Kidney tubule cell (primary cell): Measurements from ENCODE around the gene FOSL1.

ENCODE experiments used
- DNase-seq: peaks from one replicate; pipeline ENCODE4 v3.0.0-alpha.2; 2018; ENCODE audit warnings: low spot score

Gene FOSL1

DNA sequence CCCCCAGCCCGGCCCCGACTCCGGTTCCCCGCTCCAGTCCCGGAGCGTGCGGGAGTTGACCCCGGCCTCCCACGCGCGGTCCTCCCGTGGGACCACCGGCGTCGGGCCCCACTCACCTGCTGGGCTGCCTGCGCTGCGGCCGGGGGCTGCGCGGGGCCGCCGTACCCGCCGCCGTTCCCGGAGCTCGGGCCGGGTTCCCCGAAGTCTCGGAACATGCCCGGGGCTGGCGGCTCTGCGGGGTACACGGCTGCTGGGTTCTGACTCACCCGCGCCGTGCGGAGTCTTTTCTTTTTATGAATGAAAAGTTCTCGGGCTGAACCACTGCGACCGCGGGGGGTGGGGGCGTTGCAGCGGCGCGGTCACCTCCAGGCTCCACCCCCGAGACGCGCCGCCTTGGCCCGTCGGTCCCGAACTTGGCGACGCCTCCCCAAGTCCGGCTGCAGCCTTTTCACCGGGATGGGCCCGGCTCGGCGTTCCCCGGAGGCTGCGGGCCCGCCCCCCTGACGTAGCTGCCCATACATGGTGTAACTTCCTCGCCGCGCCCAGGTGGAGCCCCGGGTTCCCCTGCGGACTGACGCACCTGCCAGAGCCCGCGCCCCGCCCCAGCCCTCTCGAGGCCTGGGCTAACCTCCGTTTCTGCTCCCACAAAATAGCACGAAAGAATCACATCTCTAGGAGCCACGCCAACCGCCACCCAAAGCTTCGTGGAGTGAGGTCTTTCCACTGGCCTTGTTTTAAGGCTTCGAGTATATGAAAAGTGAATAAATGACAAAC lies at the start of gene FOSL1:
FOSL1 (minus strand) TSS at position 264 of the 774 bp plus-strand sequence; CDS start at position 215, 49 bp downstream.
- DNase-seq: peak; percentile 99

DNA sequence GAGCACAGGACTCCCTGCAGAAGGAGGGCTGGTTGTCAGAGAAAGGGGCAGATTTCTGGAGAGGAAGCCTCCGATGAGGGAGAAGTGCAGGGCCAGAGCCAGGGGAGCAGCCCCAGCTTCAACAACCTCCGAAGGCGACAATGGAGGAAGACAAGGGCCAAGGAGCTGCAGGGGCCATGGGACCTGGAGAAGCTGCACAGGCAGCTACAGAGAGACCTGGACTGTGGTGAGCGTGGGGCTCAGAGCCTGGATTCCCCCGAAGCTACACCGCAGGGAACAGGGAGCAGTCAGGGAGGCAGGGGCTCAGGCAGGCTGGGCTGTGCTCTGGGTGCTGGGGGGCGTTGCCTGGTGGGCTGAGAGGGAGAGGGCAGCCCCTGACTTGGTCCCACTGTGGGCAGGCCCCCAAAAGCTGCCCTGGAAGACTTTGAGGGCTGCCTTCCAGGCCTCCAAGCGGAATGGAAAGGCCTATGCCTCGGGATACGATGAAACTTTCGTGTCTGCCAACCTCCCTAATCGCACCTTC lies 47.5 kb upstream of the FOSL1 start:
- no peak for DNase-seq

DNA sequence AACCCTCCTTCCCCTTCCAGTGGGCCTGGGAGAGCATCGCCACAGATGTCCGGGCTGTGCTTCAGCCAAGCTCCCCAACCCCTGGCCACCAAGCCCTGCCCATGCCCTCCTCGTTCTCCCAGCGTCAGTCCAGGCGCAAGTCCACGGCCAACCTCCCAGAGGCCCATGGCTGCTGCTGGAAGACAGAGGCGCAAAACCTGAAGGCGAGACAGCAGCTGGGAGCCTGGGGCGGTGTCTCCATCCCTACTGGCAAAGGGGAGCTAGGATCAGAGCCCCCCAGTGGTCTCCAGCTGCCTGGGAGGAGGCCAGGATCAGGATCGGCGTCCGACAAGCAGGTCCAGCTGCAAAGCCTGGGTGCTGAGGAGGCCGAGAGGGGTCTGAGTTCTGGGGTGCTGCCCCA lies 46.9 kb upstream of the FOSL1 start:
- DNase-seq: no peak

DNA sequence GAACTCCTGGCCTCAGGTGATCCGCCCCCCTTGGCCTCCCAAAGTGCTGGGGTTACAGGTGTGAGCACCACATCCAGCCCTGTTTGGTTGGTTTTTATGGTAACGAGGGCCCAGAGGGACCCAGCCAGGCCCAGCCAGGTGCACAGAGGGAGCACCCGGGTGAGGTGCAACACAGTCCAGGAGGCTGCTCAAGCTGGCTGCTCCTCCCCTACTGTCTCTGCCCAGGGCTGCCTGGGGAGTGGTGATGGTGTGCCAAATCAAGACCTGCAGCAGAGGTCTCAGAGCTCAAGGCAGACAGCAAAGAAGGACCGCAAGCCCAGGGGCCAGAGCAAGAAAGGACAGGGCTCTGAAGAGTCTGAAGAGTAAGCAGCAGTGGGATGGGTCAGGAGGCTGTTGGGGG lies 46.5 kb upstream of the FOSL1 start:
- DNase-seq: no peak

DNA sequence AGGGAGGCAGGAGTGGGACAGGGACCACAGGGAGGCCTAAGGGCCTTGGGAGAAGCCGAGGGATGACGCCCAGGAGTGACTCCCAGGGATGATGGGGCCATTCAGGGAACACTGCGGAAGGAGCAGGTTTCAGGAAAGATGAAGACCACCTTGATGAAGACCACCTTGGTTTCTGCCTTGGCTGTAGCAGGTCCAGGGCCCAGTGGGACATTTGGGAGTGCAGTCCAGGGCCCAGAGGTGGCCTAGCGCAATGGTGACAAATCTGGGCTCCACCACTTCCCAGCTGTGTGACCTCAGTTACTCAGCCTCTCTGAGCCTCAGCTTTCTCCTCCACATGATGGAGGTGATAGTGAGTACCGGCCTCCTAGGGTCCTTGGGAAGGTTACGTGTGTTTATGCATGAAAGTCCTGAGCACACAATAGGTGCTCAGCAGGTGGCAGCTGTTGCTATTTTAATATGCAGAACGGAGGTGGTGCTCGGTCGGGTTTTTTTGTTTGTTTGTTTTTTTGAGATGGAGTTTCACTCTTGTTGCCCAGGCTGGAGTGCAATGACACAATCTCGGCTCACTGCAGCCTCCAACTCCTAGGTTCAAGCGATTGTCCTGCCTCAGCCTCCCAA lies 45.9 kb upstream of the FOSL1 start:
- DNase-seq: no peak

DNA sequence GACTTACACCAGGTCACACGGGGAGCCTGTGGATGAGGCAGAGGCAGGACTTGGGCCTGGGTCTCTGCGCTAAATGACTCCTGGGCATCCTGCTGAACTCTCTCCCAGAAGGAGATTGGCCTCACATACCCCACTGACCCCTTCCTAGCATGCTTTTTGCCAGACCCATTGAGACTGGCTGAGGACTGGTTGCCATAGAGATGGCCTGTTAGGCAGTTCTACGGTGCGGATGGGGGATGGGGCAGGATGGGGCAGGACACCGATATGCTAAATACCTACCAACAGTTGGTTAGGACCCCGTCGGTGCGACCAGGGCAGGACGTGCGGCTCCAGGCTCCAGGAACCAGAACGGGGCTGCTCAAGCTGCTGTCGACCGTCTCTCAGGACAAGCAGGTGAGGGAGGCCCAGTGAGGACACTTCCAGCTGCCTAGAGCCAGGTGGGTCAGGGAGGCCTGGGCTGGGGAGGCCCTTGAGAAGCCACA lies 45.3 kb upstream of the FOSL1 start, which contains the start of gene TSGA10IP:
TSGA10IP (plus strand) TSS at position 51 of the 482 bp plus-strand sequence; CDS start at position 247, 196 bp downstream.
- DNase-seq: no peak

DNA sequence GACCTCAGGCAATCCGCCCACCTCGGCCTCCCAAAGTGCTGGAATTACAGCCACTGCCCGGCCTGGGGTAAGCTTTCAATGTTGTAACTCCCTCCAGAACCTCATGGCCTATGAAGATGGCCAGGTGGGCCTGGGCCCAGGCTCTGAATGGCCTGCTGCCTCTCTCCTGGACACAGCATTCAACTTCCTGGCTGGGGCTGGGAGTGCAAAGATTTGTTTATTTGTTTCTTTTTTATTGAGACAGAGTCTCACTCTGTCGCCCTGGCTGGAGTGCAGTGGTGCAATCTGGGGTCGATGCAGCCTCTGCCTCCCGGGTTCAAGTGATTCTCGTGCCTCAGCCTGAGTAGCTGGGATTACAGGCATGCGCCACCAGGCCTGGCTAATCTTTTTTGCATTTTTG lies 44.6 kb upstream of the FOSL1 start:
- no peak for DNase-seq

DNA sequence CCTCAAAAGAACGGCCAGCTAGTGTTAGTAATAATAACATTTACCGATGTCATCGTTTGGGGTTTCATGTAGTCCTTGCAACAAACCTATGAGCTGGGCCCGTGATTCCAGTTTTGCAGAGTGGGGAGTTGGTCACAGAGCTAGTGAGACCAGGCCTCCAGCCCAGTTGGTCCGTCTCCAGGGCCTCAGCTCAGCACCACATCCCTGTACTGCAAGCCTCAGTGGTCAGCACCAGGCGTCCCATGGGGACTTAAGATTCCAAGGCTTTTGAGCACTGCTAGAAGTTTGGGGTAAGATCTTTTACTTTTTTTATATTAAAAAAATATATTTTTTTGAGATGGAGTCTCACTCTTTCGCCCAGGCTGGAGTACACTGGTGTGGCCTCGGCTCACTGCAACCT lies 44.0 kb upstream of the FOSL1 start:
- no peak for DNase-seq

DNA sequence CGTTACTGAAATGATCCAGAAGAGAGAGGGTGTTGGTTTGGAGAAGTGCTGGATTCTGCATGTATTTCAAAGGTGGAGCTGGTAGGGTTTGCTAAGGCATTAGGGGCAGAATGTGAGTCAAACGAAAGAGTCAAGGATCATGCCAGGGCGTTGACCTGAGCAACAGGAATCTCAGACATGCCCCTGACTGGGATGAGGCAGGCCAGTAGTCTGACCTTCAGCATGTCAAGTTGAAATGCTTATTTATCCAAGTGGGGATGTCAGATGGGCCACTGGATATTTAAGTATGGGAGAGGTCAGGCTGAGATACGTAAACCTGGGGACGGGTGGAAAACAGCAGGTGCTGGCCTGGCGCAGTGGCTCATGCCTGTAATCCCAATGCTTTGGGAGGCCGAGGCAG lies 42.3 kb upstream of the FOSL1 start:
- DNase-seq: no peak

DNA sequence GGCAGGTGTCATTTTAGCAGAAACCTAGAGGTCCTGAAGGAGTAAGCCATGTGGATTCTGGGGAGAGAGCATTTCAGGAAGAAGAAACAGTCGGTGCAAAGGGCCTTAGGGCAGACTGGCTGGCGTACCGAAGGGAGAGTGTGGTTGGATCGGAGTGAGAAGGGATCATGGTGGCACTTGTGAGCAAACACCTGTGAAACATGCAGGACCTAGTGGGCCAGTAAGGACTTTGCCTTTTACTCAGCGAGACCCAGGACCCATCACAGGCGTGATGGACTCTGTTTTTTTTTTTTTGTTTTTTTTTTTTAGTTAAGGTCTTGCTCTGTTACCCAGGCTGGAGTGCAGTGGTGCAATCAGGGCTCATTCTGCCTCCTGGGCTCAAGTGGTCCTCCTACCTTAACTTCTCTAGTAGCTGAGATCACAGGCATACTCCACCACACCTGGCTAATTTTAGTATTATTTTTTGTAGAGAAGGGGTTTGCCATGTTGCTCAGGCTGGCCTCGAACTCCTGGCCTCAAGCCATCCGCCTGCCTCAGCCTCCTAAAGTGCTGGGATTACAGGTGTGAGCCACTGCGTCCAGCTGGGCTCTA lies 41.6 kb upstream of the FOSL1 start:
- DNase-seq: no peak

DNA sequence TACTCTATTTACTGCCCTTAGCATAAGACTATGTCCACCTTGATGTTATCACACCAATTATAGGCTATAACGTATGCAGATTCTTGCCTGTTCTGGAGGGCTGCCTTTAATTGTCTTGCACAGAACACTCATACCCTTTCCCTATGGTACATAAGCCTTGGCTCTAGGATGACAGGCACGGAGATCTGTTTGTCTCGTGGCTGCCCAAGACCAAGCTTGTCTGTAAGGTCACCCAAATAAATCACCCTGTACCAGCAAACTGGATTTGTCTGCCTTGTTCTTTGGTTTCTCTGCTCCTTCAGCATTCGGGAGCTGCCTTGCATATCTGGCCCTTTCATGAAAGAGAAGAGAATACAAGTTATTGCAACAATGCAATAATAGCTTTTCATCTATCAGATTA lies 37.6 kb upstream of the FOSL1 start:
- DNase-seq: no peak

DNA sequence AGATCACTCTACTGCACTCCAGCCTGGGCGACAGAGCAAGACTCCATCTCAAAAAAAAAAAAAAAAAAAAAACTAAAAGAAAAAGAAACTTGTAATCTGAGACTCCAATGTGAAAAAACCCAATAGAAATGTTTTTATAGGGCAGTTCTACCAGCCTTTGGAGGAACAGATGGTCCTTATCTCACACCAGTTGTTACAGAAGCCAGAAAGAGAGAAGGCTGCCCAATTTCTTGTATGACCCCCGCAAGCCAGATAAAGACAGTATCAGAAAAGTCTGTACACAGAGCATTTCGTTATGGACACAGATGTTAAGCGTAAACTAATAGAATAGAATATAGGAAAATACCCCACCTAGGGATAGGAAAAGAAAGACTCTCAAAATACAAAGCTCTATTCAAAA lies 33.8 kb upstream of the FOSL1 start:
- DNase-seq: no peak

DNA sequence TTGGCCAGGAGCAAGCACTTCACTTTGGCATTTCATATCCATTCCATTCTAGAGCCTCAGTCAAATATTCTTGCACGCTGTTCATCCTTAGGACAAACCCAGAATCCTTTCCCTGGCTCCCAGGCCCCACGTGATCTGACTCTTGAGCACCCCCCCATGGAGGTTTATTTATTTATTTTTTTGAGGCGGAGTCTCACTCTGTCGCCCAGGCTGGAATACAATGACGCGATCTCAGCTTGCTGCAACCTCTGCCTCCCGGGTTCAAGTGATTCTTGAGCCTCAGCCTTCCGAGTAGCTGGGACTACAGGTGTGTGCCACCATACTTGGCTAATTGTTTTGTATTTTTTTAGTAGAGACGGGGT lies 32.4 kb upstream of the FOSL1 start:
- DNase-seq: no peak

DNA sequence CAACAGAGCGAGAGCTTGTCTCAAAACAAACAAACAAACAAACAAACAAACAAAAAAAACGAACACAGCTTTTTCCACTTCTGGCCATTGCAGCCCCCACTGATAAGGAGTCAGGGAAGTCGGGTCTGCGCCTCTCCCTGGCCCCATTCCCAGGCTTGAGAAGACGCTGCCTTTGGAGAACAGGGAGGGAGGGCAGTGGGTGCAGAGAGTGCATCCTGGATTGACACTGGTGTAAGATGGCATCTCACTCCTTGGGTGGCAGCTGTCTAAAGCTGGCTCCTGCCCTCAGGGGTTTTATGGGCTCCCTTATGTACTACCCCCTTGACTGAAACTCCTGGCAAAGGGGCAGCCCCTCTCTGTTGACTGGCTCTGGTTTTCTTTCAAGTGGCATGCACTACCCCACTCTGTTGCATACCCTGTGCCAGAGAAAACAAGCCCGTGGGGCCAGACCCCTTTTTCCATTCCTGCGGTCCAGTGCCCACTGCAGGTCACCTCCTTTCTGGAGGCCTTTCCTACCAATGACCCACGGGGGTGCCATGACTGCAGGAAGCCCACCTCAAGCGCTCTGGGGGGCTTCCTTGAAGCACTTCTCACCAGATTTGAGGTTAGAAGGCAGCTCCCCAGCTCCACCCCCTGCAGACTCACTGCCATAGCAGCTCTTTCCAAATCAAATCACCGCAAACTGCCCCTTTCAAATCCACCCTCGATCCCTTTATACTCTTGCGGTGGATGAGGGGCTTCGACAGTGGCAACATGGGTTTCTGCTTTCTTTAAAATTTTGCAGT lies 31.8 kb upstream of the FOSL1 start:
- no peak for DNase-seq

DNA sequence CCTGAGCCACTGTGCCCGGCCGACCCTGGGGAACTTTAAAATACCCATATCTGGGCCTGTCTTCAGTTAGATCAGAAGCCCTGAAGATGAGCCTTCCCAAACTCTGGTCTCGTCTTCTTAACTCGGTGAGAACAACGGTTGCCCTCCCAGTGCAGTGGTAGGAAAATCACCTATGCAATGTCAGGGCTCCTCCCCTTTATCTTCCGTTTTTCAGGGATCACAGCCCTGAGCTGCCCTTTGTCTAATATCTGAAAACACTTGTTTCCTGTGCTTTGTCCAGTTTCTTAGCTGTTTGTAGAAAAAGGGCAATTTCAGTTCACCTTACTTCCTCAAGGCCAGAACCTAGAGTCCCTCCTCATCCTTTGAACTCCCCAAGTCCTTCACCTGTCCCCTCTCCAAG lies 28.5 kb upstream of the FOSL1 start:
- DNase-seq: no peak

DNA sequence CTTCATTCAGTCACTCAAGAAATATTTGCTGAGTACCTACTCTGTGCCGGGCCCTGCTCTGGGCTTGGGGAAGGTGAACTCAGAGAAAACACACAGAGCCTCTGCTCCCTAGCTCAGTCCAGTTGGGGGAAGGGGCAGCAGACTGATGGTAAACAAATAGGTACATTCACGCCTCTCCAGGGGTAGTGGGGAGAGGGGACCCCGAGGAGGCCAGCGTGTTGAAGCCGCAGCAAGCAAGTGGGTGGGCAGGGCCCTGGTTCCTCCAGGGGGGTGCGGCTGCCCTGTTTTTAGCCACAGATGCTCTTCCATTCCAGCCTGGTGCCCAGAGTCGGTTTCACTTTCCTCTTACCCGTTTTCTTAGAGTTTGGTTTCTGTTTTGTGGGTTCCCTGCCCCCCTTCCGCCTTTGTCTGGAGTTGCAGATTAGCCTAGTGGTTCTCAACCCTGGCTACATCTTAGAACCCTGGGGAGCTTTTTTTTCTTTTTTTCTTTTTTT lies 27.8 kb upstream of the FOSL1 start:
- DNase-seq: no peak

DNA sequence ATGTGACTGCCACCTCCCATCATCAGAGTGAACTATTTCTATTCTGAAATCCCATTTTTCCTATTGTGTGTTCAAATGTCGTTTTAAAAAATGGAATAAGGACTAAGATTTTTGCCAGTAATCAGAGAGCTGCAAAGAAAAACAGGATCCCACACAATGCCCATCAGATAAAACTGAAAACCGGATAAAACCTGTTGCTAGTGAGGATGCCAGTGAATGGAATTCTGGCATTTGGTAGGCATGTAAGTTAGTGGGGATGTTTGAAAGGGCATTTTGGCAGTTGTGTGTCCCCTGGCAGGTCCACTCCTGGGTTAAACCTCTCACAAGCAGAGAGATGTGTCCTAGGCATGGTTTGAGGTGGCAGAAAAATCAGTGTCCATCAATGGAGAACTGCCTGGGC lies 25.2 kb upstream of the FOSL1 start:
- no peak for DNase-seq

DNA sequence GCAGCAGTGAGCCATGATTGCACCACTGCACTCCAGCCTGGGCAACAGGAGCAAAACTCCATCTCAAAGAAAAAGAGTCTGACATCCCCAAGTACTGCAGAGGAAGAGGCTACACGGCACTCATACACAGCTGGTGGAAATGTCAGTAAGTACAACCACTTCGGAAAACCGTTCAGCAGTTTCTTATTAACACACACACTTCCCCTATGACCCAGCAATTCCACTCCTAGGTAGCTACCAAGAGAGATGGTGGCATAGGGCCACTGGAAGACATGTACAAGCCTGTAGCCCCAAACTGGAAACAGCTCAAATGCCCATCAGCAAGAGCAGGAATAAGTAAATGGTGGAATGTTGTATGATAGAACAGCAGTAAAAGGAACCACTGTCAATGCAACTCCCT lies 22.4 kb upstream of the FOSL1 start:
- no peak for DNase-seq

DNA sequence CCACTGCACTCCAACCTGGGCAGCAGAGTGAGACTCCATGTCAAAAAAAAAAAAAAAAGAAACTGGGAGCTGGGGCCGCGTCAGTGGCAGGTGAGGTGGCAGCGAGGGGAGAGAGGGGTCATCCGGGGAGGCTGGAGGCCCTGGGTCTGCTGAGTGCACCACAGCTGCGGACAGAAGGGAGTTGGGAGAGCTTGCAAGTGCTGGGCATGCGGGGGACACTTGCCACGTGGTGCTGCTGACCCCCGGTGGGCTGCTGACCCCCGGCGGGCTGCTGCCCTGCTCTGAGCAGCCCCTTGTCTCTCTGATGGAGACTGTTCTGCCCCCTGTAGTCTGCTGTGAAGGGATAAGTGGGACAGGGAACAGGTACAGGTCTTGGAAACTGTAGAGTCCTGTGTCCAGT lies 21.7 kb upstream of the FOSL1 start:
- DNase-seq: no peak

DNA sequence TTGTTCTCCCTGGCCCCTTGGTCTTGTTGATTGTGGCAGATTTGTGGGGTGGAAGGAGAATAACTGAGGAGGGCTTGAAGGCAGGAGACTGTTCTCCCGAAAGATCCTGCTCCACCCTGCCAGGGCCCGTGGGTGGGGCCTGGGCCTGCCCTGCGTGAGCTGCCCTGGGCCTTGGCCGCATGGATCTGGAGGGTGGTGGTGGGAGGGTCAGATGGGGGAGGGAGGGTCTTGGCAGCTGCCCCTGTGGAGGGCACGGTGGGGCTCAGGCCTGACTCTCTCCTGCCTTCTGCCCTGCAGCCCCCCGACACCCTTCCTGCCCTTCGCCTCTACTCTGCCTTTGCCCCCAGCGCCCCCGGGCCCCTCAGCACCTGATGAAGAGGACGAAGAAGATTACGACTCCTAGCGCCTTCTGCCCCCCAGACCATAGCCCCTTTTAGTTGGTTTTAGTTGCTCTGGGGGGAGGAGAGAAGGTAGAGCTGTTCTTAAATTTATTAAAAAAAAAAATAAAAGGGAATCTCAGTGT lies 20.9 kb upstream of the FOSL1 start:
- no peak for DNase-seq

DNA sequence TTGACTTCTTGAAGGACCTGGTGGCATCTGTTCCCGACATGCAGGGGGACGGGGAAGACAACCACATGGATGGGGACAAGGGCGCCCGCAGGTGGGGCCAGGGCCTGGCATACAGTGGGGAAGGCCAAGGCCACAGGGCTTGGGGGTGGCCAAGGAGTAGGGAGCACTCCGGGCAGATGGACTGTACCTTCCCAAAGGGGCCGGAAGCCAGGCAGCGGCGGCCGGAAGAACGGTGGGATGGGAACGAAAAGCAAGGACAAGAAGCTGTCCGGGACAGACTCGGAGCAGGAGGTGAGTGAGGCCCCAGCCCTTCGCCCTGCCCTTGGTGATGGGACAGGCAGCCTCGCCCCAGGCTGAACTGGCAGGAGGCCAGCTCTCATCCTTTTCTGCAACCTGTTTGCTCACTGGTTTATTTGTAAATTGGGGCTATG lies 20.2 kb upstream of the FOSL1 start:
- DNase-seq: no peak
